LNCAP (cell line): ENCODE measurements around the gene MSL1.

Experiments
- TF ChIP-seq, protein P1 (sequence below): fragments of 450-650 bp; IDR thresholded peaks from 2 replicates; pipeline ENCODE4 v1.5.1; 2017; ENCODE audit warnings: mild to moderate bottlenecking

The MSL1 gene

DNA sequence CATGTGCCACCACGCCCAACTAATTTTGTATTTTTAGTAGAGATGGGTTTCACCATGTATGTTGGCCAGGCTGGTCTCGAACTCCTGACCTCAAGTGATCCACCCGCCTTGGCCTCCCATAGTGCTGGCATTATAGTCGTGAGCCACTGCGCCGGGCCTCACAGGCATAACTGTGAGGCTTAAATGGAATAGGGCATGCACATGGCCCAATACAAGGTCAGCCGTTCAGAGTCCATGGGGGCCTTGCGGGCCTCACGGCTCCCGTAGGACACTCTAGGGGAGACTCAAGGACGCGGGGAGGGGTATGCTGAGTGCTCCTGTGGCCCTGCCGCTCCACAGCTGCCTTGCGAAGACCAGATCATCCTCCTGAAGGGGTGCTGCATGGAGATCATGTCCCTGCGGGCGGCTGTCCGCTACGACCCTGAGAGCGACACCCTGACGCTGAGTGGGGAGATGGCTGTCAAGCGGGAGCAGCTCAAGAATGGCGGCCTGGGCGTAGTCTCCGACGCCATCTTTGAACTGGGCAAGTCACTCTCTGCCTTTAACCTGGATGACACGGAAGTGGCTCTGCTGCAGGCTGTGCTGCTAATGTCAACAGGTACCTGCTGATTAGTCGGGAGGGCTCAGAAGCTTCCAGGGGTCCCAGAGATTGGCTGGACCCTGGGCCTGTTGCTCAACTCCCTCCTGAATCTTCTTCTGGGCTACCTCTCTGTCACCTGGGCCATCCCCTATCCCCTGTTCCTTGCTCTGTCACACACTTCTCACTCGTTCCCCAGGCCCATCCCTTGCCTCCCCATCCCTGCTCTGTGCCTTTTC is 33.7 kb upstream of the MSL1 start:
- TF ChIP-seq, protein P1, sequence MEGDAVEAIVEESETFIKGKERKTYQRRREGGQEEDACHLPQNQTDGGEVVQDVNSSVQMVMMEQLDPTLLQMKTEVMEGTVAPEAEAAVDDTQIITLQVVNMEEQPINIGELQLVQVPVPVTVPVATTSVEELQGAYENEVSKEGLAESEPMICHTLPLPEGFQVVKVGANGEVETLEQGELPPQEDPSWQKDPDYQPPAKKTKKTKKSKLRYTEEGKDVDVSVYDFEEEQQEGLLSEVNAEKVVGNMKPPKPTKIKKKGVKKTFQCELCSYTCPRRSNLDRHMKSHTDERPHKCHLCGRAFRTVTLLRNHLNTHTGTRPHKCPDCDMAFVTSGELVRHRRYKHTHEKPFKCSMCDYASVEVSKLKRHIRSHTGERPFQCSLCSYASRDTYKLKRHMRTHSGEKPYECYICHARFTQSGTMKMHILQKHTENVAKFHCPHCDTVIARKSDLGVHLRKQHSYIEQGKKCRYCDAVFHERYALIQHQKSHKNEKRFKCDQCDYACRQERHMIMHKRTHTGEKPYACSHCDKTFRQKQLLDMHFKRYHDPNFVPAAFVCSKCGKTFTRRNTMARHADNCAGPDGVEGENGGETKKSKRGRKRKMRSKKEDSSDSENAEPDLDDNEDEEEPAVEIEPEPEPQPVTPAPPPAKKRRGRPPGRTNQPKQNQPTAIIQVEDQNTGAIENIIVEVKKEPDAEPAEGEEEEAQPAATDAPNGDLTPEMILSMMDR: no peak

DNA sequence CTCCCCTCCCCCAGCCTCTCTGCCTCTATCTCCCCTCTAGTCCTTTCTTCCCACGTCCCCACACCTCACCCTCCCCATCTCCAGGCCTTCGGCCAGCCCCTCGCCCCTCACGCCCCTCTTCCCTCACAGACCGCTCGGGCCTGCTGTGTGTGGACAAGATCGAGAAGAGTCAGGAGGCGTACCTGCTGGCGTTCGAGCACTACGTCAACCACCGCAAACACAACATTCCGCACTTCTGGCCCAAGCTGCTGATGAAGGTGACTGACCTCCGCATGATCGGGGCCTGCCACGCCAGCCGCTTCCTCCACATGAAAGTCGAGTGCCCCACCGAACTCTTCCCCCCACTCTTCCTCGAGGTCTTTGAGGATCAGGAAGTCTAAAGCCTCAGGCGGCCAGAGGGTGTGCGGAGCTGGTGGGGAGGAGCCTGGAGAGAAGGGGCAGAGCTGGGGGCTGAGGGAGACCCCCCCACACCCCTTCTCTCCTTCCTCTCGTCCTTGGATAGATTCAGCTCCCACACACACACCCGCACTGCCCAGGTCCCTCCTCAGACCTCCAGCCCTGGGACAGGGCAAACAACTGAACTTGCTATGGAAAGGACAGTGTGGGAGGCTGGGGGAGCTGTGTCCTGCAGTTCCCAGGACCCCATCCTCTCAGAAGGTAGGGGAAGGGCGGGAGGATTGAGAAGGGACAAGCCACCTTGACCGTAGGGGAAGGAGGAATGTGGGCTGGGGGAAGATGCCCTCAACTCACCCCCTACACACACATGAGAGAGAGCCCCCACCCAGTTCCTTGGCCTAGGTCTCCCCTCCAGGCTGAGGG is 32.5 kb upstream of the MSL1 start:
- TF ChIP-seq, protein P1: no peak

DNA sequence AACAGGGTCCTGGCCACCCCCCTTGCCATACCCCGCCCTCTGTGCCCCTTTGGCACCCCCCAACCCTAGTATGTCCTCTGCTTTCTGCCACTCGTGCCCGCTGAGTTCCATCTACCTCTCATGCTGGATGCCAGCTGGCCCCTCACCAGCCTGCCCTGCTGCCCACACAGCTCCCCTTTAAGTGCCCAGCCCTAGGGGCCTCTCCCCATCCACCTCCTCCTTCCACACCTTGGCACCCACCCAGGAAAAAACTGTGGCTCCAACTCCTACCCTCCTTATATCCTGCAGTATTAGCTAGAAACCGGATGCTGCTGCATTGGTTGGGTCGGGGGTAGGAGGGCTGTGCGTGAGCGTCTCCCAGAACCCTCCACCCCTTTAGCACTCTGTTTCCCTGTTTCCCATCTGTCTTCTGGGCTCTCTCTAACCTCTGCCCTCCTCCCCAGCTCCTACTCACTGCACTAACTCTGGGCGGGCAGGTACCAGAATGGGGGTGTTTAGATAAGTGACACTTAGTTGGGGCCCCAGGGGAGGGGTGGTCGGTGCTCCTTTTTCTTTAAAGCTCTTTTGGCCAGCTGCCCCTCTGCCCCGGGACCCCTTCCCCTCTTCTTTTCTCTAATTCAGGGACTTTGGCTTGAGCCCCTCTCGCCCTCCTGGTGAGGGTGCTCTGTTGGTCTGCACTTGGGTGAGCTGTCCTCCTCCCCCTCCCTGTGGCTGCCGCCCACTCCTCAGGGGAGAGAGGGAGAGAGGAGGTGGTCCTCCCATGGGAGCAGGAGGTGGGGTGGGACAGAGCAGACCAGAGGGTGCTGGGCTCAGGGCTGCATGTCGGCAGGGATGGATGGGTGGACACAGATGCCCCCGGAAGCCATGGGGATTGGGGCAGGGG is 31.3 kb upstream of the MSL1 start:
- TF ChIP-seq, protein P1: no peak

DNA sequence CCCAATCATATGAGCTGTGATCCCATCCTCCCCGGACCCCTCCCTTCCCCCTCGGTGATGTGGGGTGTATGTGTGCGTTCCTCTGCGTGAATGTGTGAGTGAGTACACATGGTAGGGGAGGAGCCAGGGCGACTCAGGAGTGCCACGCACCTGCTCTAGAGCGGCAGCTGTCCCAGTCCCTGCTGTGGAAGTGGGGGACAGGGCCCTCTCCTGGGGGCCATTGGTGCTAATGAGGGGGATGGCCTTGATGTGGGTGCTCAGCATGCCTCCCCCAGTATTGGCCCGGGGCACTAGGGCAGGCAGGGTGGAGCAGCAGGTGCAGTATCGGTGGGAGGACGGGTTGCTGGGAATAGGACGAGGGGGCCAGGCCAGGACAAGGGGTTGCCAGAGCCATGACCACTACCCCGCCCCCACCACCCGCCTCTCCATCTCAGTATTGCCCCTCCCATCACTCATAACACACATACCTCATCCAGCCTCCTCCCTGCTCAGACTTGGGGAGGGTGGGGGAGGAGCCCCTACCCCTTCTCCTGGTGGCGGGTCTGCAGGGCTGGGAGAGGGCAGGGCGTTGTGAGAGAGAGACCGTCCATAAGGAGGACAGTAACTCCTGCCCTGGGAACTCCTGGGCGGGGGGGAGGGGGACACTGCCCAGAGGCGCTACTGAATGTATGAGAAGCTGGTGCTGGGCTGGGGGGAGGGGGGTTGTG is 29.9 kb upstream of the MSL1 start:
- TF ChIP-seq, protein P1: no peak

DNA sequence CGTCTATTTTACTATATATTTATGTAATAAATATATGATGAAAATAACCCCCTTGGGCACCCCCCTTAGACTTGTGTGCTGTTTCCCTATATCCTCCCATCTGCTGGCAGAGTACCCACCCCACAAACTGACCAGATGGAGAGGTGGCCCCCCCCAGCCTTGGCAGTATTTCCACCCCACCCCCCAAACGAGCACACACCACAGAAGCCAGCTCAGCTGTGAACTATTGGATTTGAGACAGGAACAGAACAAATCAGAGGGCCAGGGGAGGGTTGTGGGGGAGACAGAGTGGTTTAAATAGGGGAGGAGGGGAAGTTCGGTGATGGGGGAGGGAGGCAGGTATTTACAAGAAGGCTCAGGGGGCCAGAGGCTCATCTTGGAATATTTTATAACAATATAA is 29.2 kb upstream of the MSL1 start:
- TF ChIP-seq, protein P1: no peak

DNA sequence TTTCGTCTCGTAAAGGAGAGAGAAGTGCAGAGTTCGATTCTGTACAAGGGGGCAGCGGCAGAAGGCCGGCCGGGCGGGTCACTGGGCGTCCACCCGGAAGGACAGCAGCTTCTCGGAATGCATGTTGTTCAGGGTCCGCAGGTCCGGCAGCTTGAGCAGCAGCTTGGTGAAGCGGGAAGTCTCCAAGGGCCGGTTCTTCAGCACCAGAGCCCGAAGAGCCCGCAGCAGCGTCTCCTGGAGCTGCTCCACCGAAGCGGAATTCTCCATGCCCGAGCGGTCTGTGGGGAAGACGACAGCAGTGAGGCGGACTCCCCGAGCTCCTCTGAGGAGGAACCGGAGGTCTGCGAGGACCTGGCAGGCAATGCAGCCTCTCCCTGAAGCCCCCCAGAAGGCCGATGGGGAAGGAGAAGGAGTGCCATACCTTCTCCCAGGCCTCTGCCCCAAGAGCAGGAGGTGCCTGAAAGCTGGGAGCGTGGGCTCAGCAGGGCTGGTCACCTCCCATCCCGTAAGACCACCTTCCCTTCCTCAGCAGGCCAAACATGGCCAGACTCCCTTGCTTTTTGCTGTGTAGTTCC is 28.7 kb upstream of the MSL1 start:
- TF ChIP-seq, protein P1: no peak
